NOMO-1 (cell line): ENCODE measurements around the gene ACVR2A.

Experiments used
- DNase-seq, 2 experiments: peaks; one replicate each; lab custom pipeline; 2025; ENCODE audit not compliant: unreplicated experiment in 2 of 2; lab: John Stamatoyannopoulos, UW

The ACVR2A gene

GRCh38 chr2:147916723-147917122 lies 71.9 kb downstream of the ACVR2A start:
- peak in 1 of 2 experiments; percentile 21 for DNase-seq

DNA sequence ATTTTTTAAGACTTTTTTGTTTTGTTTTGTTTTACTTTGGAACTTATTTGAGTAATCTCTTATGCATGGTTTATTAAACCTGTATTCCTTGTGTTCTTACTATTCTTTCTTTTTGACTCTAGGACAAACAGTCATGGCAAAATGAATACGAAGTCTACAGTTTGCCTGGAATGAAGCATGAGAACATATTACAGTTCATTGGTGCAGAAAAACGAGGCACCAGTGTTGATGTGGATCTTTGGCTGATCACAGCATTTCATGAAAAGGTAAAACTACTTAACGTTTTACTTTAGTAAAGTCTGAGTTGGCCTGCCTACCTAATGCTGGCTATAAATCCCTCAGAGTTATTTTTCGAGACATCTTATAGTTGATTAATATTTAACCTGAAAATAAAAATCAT lies 72.3 kb downstream of the ACVR2A start:
- no peak for DNase-seq

DNA sequence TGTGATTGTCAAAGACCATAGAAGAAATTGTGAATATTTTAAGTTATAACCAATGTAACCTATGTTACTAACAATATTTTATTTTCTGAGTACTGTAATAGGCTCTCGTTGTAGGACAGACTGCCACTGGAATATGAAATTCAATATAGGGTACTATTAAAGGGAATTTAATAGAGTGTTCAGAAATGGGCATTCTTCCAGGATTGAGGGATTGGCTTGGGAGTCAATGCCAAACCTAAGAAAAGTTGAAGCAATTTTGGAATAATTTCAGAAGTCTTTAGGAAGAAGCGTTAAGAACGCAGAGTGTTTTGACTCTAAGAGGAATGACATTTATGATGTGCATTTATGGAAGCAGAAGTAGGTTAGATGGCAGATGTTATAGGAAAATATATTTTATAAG lies 79.0 kb downstream of the ACVR2A start:
- DNase-seq: no peak

GRCh38 chr2:147924647-147925046 lies 79.8 kb downstream of the ACVR2A start:
- no peak for DNase-seq

- DNase-seq: no peak
These were observed 81.1 kb downstream of the ACVR2A start for GRCh38 chr2:147925886-147926285.

DNA sequence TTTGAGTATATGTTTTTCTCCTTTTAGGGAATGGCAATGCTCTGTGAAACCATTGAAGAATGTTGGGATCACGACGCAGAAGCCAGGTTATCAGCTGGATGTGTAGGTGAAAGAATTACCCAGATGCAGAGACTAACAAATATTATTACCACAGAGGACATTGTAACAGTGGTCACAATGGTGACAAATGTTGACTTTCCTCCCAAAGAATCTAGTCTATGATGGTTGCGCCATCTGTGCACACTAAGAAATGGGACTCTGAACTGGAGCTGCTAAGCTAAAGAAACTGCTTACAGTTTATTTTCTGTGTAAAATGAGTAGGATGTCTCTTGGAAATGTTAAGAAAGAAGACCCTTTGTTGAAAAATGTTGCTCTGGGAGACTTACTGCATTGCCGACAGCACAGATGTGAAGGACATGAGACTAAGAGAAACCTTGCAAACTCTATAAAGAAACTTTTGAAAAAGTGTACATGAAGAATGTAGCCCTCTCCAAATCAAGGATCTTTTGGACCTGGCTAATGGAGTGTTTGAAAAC lies 82.3 kb downstream of the ACVR2A start:
- DNase-seq: no peak

GRCh38 chr2:147933931-147934330 lies 89.1 kb downstream of the ACVR2A start:
- no peak for DNase-seq

- DNase-seq: no peak
These were observed 90.2 kb downstream of the ACVR2A start for GRCh38 chr2:147934881-147935620.

- DNase-seq: peak in 1 of 2 experiments; percentile 21
These were observed 93.0 kb downstream of the ACVR2A start for GRCh38 chr2:147937744-147938349.

- no peak for DNase-seq
These were observed 94.5 kb downstream of the ACVR2A start for GRCh38 chr2:147939313-147939712.

- DNase-seq: no peak
These were observed 100.8 kb downstream of the ACVR2A start for GRCh38 chr2:147945660-147946059.

- no peak for DNase-seq
These were observed 107.3 kb downstream of the ACVR2A start for GRCh38 chr2:147952118-147952517.

- no peak for DNase-seq
These were observed 123.7 kb downstream of the ACVR2A start for GRCh38 chr2:147968571-147968970.

GRCh38 chr2:147976102-147976501 lies 131.3 kb downstream of the ACVR2A start:
- DNase-seq: no peak

DNA sequence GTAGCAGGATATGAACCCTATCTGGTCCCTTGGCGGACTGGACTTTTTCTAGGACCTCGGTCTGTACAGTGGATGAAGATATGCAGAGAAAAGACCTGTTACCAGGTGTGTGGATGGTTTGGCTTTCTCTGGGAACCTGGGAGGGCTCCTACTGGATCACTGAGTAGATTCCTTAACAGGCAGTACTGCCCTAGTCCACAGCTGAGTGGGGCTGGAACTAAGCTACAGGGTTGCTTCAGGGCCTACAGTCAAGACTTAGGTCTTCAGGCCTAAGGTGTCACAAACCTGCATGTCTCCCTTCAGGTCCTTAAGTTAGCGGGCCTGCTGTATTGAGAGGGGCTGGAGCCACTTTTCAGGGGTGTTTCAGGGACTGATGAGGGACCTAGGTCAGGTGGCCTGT lies 132.8 kb downstream of the ACVR2A start:
- DNase-seq: no peak
